ENCODE data around the gene ANTKMT. TPM values are rescaled to one million over a fixed set of nuclear protein-coding genes. Genes with fewer than 3 reads are reported as not detected.
"Not testable (repeated sequence)": the region's sequence is repeated elsewhere in the genome, so short reads cannot be mapped to it uniquely, and the experiment has no call there.

Gene ANTKMT
- total RNA-seq, 2 experiments from 2014 or later, result 8.4 to 9.3 TPM

DNA sequence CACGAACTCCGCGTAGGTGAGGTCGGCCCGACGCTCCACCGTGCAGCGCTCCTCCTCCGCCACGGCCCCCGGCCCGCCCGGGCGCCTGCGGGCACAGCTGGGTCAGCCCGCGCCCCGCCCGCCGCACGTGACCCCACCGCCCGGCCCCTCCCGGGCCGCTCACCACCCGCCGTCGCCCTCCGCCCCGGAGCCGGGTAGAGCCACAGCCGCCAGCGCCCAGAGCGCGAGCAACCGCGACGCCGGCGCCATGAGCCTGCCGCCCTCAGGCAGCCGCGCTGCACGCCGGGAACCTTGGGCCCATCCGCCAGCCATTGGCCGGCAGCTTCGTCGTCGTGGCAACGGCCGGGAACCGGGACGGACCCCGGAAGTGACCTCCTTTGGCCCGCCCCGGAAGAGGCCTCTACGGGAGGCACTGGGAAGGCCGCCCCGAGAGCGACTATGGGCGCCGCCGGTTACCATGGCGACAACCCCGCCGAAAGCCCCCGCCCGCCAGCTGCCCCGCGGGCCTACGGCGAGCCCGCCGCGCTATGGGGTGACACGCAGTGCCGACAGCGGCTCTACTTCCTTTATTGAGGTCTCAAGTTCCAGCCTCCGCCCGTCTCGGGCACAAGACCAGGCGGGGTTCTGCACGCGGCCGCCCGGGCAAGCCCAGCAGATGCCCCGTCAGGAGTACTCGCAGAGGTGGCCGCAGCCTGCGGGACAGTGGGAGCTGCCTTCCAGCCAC is 36.7 kb upstream of the ANTKMT start, which contains the start of gene JMJD8:
Gene JMJD8, minus strand, starts transcription at position 264 of the 724 bp plus-strand sequence. Its CDS starts 15 bp downstream, at position 249.
- H3K4me3 Mint-ChIP-seq, result peak within 1 kb of the TSS; percentile 81
- peak; percentile 97 for DNase-seq
- CTCF ChIA-PET, result no interaction called here

DNA sequence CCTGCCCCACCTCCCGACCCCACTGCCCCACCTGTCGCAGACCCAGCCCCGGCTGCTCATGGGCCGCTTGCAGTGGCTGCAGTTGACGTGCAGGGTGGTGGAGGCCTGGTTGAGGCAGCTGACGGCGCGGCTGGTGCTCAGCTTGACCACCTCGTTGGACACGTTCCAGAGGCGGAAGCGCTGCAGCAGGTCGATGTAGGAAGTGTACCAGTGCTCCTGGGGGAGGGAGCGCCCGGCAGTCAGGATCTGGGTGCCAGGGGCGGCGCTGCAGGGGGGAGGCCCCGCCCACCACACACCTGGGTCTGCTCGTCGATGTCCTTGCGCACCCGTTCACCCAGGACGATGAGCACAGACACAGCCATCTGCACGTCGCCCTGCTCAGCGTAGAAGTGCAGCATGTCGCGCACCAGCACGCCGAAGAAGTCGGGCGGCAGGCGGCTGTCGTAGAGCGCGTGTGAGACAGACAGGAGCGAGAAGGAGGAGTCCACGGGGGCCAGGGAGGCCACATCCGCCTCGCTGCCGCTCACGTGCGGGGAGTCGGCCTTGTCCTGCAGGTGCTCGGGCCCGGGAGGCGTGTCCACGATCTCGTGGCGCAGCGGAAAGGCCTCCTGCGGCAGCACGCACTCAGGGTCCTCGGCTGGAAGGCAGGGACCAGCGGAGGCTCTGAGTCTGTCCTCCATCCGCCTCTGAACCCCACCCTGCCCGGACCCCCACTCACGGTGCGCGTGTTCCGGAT is 35.8 kb upstream of the ANTKMT start:
- CTCF ChIA-PET, result no interaction called here
- Mint-ChIP-seq H3K27ac (no peak overlapping the region), H3K4me3 (no peak overlapping the region), H3K9me3 (no peaks in the 10 kb centered on the region), H3K36me3 (ENCODE audit: low read depth) (peaks cover 31% of the 10 kb centered on the region), H3K27me3 (no peaks in the 10 kb centered on the region), H3K4me1 (peaks cover 51% of the 10 kb centered on the region)
- POLR2A ChIA-PET, result interaction anchor here (0.7 to 1.9 kb wide), 6 partner anchors 10 to 48 kb away, joined by 3 to 16 read pairs (median 6); partner anchors contain the start of genes ANTKMT, METTL26 and RHBDL1
- DNase-seq, result no peak

More for the DNA sequence above, 36.7 kb upstream of the ANTKMT start, which contains the start of gene JMJD8:
- POLR2A ChIA-PET, result interaction anchor here (0.7 to 1.9 kb wide), 9 partner anchors 9 to 47 kb away, joined by 3 to 16 read pairs (median 4); partner anchors contain the start of genes ANTKMT, METTL26 and RHBDL1
- peaks cover 49% of the 10 kb centered on the region for H3K4me1 Mint-ChIP-seq
- no peaks in the 10 kb centered on the region for H3K27me3 Mint-ChIP-seq
- H3K9me3 Mint-ChIP-seq, result no peaks in the 10 kb centered on the region
- H3K36me3 Mint-ChIP-seq (ENCODE audit: low read depth), result peaks cover 31% of the 10 kb centered on the region
- H3K27ac Mint-ChIP-seq, result peak within 1 kb of the TSS; percentile 64

DNA sequence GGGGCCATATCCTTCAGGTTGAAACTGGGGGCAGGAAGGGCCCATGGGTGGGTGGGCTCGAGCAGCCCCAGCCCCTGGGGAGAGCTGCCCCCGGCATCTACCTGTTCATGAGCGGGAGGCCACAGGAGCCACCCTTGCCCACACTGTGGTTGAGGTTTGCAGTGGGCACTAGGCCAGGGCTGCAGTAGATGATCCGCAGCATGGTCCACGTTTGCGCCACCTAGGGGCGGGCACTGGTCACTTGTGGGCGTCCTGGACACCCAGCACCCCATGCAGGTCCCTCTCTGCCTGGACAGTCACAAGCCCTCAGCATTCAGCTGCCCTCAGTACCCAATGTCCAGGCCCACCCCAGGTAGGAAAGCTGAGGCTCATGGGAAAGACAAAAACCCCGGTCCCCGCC is 35.0 kb upstream of the ANTKMT start:
- Mint-ChIP-seq H3K36me3 (ENCODE audit: low read depth) (peaks cover 30% of the 10 kb centered on the region), H3K4me3 (peak overlapping the region; percentile 30), H3K9me3 (no peaks in the 10 kb centered on the region), H3K4me1 (peaks cover 56% of the 10 kb centered on the region), H3K27ac (no peak overlapping the region), H3K27me3 (no peaks in the 10 kb centered on the region)
- no peak for DNase-seq
- POLR2A ChIA-PET, result interaction anchor here (1.0 kb wide), 1 partner anchor 9 kb away, joined by 3 read pairs; no protein-coding TSS in a partner anchor
- CTCF ChIA-PET, result interaction anchor here (0.9 to 1.3 kb wide), 2 partner anchors 9 to 19 kb away, joined by 3 to 4 read pairs; partner anchors contain the start of gene RHOT2

GRCh38 chr16:686459-687260 is 34.3 kb upstream of the ANTKMT start:
- Mint-ChIP-seq H3K4me1 (peaks cover 51% of the 10 kb centered on the region), H3K27me3 (no peaks in the 10 kb centered on the region), H3K36me3 (ENCODE audit: low read depth) (peaks cover 25% of the 10 kb centered on the region), H3K9me3 (no peaks in the 10 kb centered on the region), H3K27ac (no peak overlapping the region), H3K4me3 (no peak overlapping the region)
- ChIA-PET CTCF (interaction anchor here (0.9 to 1.3 kb wide), 2 partner anchors 9 to 19 kb away, joined by 3 to 4 read pairs; partner anchors contain the start of gene RHOT2), POLR2A (interaction anchor here (1.0 kb wide), 1 partner anchor 9 kb away, joined by 3 read pairs; no protein-coding TSS in a partner anchor)
- no peak for DNase-seq

GRCh38 chr16:687499-687898 is 33.4 kb upstream of the ANTKMT start:
- Mint-ChIP-seq H3K27me3 (no peaks in the 10 kb centered on the region), H3K27ac (no peak overlapping the region), H3K36me3 (ENCODE audit: low read depth) (peaks cover 19% of the 10 kb centered on the region), H3K9me3 (no peaks in the 10 kb centered on the region), H3K4me3 (no peak overlapping the region), H3K4me1 (peaks cover 46% of the 10 kb centered on the region)
- no peak for DNase-seq
- ChIA-PET CTCF (no interaction called here), POLR2A (interaction anchor here (1.0 kb wide), 1 partner anchor 9 kb away, joined by 3 read pairs; no protein-coding TSS in a partner anchor)

- Mint-ChIP-seq H3K27me3 (no peaks in the 10 kb centered on the region), H3K9me3 (no peaks in the 10 kb centered on the region), H3K4me3 (peak overlapping the region; percentile 84), H3K27ac (peak overlapping the region; percentile 85), H3K36me3 (ENCODE audit: low read depth) (peaks cover 12% of the 10 kb centered on the region), H3K4me1 (peaks cover 37% of the 10 kb centered on the region)
- ChIA-PET POLR2A (interaction anchor here (0.9 to 3.3 kb wide), 16 partner anchors 9 to 731 kb away, joined by 3 to 35 read pairs (median 6); partner anchors contain the start of genes ANTKMT, CHTF18, MCRIP2 and METTL26), CTCF (interaction anchor here (1.0 kb wide), 2 partner anchors 14 to 31 kb away, joined by 3 read pairs; partner anchors contain the start of gene RHBDL1)
- no peak for DNase-seq
Observed at GRCh38 chr16:689175-689897, 31.6 kb upstream of the ANTKMT start.

- Mint-ChIP-seq H3K36me3 (ENCODE audit: low read depth) (peaks cover 11% of the 10 kb centered on the region), H3K4me1 (peaks cover 41% of the 10 kb centered on the region), H3K4me3 (peak overlapping the region; percentile 55)
- CTCF ChIA-PET, H3K9me3 Mint-ChIP-seq, H3K27ac Mint-ChIP-seq, H3K27me3 Mint-ChIP-seq, DNase-seq: not testable (repeated sequence)
- POLR2A ChIA-PET, result interaction anchor here (1.1 to 3.3 kb wide), 4 partner anchors 11 to 41 kb away, joined by 3 to 35 read pairs (median 13); partner anchors contain the start of genes CCDC78, RHBDL1, STUB1 and WDR90
Observed at GRCh38 chr16:691242-691641, 29.7 kb upstream of the ANTKMT start.

GRCh38 chr16:692356-693108 is 28.4 kb upstream of the ANTKMT start:
- ChIA-PET POLR2A (interaction anchor here (1.0 to 1.4 kb wide), 3 partner anchors 10 to 23 kb away, joined by 3 to 4 read pairs (median 4); partner anchors contain the start of genes METRN and STUB1), CTCF (no interaction called here)
- no peaks in the 10 kb centered on the region for H3K9me3 Mint-ChIP-seq
- peaks cover 50% of the 10 kb centered on the region for H3K4me1 Mint-ChIP-seq
- peaks cover 7% of the 10 kb centered on the region for H3K36me3 Mint-ChIP-seq (ENCODE audit: low read depth)
- no peak overlapping the region for H3K27ac Mint-ChIP-seq
- H3K4me3 Mint-ChIP-seq, result no peak overlapping the region
- DNase-seq, result no peak
- peaks cover 3% of the 10 kb centered on the region for H3K27me3 Mint-ChIP-seq

DNA sequence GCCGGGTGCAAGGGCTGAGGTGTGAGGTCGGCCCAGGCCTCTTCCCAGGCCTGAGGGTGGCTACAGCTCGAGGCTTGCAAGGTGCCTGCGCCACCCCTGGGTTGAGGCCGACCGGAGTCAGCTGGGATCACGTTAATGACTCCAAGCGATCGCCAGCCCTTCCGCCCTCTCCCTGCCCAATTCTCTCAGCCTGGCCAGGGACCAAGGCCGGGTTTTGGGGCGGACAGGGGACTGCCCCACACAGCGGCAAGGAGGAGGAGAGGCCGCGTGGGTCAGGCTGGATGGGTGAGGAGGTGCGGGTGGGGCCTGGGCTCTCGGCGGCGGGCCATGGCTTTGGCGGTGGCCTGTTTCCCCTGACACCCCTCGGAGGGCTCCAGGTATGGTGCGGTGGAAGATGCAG is 27.6 kb upstream of the ANTKMT start:
- ChIA-PET POLR2A (interaction anchor here (1.0 to 3.1 kb wide), 4 partner anchors 9 to 22 kb away, joined by 3 to 22 read pairs (median 4); partner anchors contain the start of genes METRN and STUB1), CTCF (no interaction called here)
- DNase-seq, result no peak
- H3K27me3 Mint-ChIP-seq, result peaks cover 3% of the 10 kb centered on the region
- no peak overlapping the region for H3K27ac Mint-ChIP-seq
- peak overlapping the region; percentile 37 for H3K4me3 Mint-ChIP-seq
- H3K4me1 Mint-ChIP-seq, result peaks cover 56% of the 10 kb centered on the region
- H3K9me3 Mint-ChIP-seq, result no peaks in the 10 kb centered on the region
- peaks cover 5% of the 10 kb centered on the region for H3K36me3 Mint-ChIP-seq (ENCODE audit: low read depth)

DNA sequence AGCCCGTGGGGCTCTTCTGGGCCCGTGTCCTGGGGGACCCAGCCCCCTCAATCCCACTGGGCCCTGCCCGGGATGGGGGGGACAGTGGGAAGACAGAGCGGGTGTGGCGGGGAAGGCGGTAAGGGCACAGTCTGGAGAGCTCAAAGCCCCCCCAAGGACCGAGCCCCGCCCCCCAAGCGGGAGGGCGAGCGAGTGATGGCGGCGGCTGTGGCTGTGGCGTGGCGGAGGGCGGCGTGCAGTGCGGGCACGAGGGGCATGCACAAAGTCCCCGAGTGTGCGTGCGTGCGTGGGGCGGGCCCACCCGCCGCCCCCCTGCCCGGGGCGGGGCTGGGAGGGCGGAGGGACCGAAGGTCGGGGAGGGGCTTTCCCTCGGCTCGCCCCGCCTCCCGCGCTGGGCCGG is 27.2 kb upstream of the ANTKMT start:
- POLR2A ChIA-PET, result interaction anchor here (3.1 kb wide), 1 partner anchor 13 kb away, joined by 22 read pairs; the partner anchor contains the start of gene STUB1
- CTCF ChIA-PET, result no interaction called here
- DNase-seq, result no peak
- Mint-ChIP-seq H3K36me3 (ENCODE audit: low read depth) (peaks cover 5% of the 10 kb centered on the region), H3K27me3 (peaks cover 3% of the 10 kb centered on the region), H3K9me3 (no peaks in the 10 kb centered on the region), H3K4me3 (peak overlapping the region; percentile 37), H3K4me1 (peaks cover 54% of the 10 kb centered on the region), H3K27ac (no peak overlapping the region)
